ENCODE results near the gene HBS1L.

HBS1L gene

GRCh38 chr6:134997133-134997995 lies 57.3 kb downstream of the HBS1L start:
- DNase-seq (ENCODE audit: low spot score) = no peak

GRCh38 chr6:134995536-134995935 lies 59.1 kb downstream of the HBS1L start:
- DNase-seq (ENCODE audit: low spot score) = no peak

GRCh38 chr6:134994431-134994830 lies 60.2 kb downstream of the HBS1L start:
- no peak for DNase-seq (ENCODE audit: low spot score)

- no peak for DNase-seq (ENCODE audit: low spot score)
Measured at GRCh38 chr6:134992155-134992554, 62.5 kb downstream of the HBS1L start.

GRCh38 chr6:134990262-134990661 lies 64.4 kb downstream of the HBS1L start:
- DNase-seq (ENCODE audit: low spot score) = no peak

- DNase-seq (ENCODE audit: low spot score) = no peak
Measured at GRCh38 chr6:134984821-134985220, 69.8 kb downstream of the HBS1L start.

GRCh38 chr6:134983823-134984222 lies 70.8 kb downstream of the HBS1L start:
- DNase-seq (ENCODE audit: low spot score) = no peak

GRCh38 chr6:134982161-134982560 lies 72.5 kb downstream of the HBS1L start:
- no peak for DNase-seq (ENCODE audit: low spot score)

- no peak for DNase-seq (ENCODE audit: low spot score)
Measured at GRCh38 chr6:134980846-134981245, 73.8 kb downstream of the HBS1L start.

- no peak for DNase-seq (ENCODE audit: low spot score)
Measured at GRCh38 chr6:134979142-134979541, 75.5 kb downstream of the HBS1L start.

GRCh38 chr6:134974370-134974769 lies 80.3 kb downstream of the HBS1L start:
- DNase-seq (ENCODE audit: low spot score) = no peak

GRCh38 chr6:134967711-134968110 lies 86.9 kb downstream of the HBS1L start:
- no peak for DNase-seq (ENCODE audit: low spot score)

GRCh38 chr6:134964451-134965203 lies 90.0 kb downstream of the HBS1L start:
- no peak for DNase-seq (ENCODE audit: low spot score)

- DNase-seq (ENCODE audit: low spot score) = no peak
Measured at GRCh38 chr6:134962421-134962820, 92.2 kb downstream of the HBS1L start.

- DNase-seq (ENCODE audit: low spot score) = no peak
Measured at GRCh38 chr6:134961366-134961765, 93.3 kb downstream of the HBS1L start.

- no peak for DNase-seq (ENCODE audit: low spot score)
Measured at GRCh38 chr6:134959603-134960002, 95.0 kb downstream of the HBS1L start.

- DNase-seq (ENCODE audit: low spot score) = no peak
Measured at GRCh38 chr6:134956676-134957075, 97.9 kb downstream of the HBS1L start.

GRCh38 chr6:134956032-134956431 lies 98.6 kb downstream of the HBS1L start:
- no peak for DNase-seq (ENCODE audit: low spot score)

- DNase-seq (ENCODE audit: low spot score) = no peak
Measured at GRCh38 chr6:134954272-134955000, 100.2 kb downstream of the HBS1L start.

- no peak for DNase-seq (ENCODE audit: low spot score)
Measured at GRCh38 chr6:134951494-134952263, 102.9 kb downstream of the HBS1L start.

- DNase-seq (ENCODE audit: low spot score) = no peak
Measured at GRCh38 chr6:134950482-134950881, 104.1 kb downstream of the HBS1L start.

GRCh38 chr6:134949927-134950326 lies 104.7 kb downstream of the HBS1L start, which contains the start of gene ALDH8A1:
TSS of gene ALDH8A1 (minus strand) at chr6:134950101. CDS start at chr6:134950053, 48 bp downstream.
- DNase-seq (ENCODE audit: low spot score) = no peak
